HG03575 (cell line): Measurements from ENCODE around the gene CAPN13.

Experiments
- ATAC-seq: cut with Tn5 transposase; IDR thresholded peaks from one replicate; pipeline ENCODE4 v1.9.1; 2021; ENCODE audit not compliant: unreplicated experiment, insufficient number of reproducible peaks, low FRiP score; ENCODE audit errors: extremely low read depth

Gene CAPN13

DNA sequence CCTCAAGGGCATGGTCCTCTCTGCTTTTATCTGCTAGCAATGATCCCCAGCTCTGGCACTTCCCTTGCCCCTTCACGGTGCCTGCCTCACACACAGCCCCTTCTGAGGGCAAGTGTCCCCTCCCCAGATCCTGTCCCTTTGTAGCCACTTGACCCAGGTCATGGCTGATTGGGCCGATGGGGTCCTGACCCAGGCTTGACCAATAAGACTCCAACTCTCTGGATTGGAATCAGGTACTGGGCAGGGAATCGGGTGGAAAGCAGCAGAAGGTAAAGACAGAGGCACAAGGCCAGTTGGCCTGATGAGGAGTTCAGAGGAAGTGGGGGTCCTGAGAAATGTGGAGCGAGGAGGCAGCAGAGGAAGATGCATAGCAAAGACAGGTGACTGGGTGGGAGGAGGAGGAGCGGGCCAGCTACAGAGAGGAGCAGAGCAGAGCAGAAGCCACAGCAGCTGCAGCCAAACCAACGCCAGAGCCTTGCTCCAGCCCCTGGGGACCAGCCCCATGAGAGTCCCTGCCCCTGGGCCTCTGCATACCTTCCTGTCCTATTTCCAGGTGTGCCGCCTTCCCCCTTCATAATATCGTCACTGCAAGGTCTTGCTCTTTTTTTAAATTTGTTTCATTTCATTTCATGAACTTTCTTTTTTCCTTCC, 39.1 kb downstream of the CAPN13 start:
- ATAC-seq: no peak

DNA sequence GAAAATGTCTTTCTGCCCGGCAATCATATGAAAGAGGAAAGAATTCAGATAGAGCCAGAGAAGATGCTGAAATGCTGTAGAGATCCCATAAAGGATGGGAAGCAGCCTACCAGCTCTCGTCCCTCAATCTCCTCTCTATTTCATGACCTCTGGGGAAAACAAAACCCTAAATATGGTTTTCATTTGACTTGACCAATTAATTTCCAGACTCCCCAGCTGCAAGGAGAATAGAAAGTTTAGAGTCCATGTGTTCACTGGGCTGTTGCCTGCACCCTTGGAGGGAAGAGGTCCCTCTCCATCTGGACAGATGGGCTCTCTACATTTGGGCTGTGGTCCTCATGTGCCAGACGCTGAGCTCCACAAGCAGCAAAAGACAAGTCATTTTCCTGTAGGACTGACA, 40.6 kb downstream of the CAPN13 start:
- no peak for ATAC-seq

DNA sequence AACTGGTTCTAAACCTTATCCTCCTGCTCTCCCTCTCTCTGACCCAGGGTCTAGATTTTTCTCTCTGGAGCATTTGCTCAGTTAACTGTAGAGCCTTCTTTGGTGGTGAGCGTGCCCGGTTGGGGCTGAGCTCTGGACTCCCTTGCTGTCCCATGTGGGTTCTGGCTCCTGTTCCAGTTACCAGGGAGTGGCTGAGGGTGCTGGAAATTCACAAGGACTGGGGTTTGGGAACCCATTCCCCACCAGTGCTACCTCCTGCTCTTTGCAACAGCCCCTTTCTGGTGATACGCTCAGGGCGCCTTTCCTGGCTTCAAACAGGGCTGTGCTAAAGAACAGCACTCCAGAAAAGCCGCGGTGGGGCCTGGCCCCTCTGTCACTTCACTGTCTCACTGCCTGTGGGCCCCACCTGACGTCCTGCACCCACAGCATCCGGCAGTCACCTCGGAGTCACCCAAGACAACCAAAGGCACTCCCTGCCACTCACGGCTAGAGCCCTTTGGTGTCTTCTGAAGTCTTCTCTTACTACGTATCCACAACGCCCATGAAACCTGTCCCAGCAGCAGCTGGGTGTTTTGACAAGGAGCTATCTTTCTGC, 41.3 kb downstream of the CAPN13 start:
- ATAC-seq: no peak

DNA sequence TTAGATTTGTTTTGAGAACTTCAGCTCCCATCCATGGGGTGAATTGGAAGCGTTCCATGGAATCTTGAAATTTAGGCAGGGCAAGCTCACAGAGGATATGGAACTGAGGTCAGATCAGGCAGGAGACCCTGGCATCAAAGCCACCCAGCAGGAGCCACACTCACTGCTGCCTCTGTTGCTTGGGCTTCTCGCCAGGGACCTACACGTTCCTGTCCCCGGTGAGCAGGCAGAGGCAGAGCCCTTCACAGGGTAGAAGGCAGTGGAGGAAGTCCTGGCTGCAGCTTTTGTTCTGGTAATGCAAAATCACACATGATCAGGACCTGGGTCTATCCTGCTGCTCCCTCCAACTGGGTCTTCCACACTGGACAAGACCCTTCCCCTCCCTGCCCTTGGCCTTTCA, 42.1 kb downstream of the CAPN13 start:
- no peak for ATAC-seq

DNA sequence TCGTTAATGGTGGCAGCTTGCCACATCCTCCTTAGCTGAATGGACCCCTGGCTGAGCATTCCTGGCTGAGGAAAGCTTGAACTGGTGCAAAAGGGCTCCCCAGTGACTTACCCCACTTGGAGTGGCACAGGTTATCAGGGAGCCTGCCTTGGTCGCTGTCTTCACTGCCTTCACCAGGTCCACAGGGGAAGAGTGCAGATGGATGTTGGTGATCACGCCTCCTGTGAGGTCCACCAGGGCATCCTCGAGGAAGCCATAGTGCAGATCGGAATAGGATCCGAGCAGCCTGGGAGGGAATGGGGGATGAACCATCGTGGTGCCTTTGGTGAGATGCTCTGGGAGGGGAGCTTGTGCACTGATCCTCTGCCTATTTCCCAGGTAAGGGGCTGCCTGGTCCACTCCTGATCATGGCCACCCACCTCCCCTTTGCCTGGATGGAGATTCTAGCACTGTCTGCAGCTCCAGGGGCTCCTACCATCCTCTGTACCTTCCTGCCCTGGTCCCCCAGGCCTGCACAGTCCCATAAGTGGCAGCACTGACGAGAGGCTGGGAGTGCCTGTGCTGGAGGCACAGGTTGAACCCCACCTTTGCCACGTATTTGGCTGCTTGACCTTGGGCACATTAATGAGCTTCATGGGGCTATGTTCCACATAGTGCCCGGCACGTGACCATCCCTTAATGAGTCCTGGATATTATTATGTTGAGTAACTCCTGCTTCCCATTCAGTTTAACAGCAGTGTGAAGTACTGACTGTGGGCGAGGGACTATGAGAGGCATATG, 43.0 kb downstream of the CAPN13 start:
- ATAC-seq: no peak

DNA sequence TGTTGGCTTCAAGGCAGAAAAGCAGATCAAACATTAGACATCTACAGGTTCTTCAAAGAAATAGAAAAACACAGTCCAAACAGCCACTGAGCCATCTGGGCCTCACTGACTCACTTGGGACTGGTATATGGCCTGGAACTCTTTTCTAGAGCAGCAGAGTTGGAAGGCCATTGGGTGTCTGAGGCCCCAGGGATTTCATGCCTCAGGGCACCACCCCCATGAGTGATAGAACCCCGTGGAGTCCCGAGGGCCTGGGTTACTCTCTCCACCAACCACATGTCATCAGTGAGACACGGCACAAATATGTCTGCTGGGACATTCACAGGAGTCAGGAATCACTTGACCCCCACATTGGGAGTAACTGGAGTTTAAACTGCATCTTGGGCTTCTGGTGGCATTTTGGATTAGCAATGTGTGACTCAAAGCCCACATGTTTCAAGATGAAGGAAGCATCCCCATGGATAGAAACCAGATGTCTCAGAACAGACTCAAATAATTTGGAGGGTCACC, 44.0 kb downstream of the CAPN13 start:
- ATAC-seq: no peak

DNA sequence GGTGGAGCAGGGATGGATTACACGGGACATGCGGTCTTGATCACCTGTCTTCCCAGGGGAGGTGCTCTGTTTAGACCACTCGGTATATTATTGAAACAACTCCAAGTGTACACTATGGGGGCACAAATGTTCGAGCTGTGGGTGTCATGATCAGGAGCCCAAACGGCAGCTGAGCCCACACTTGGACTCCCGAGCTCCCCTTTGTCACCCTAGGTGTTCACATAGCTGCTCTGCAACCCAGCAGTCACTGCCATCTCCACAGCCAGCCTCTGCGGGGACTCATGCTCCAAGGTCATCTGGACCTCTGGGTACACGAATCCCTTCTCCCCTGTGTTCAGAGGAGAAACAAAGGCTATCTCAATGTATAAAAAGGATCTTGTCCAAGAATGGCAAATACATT, 46.0 kb downstream of the CAPN13 start:
- ATAC-seq: no peak

DNA sequence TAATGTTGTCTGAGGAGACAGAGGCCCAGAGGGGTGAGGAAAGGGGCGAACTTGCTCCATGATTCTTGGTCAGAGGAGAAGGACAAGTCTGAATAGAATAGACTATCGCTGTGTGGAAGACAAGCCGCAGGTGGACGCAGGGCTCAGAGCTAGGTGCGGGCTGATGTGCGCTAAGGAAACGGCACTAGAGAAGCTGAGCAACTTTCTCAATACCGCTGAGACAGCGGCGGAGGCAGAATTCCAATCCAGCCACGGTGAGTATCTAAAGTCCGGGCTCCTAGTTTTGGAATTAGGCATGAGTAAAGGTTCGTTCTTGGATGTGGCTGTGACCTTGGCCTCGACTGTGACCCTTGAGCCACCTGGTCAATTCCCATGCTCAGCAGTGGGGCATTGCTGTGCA, 47.8 kb downstream of the CAPN13 start:
- ATAC-seq: no peak

DNA sequence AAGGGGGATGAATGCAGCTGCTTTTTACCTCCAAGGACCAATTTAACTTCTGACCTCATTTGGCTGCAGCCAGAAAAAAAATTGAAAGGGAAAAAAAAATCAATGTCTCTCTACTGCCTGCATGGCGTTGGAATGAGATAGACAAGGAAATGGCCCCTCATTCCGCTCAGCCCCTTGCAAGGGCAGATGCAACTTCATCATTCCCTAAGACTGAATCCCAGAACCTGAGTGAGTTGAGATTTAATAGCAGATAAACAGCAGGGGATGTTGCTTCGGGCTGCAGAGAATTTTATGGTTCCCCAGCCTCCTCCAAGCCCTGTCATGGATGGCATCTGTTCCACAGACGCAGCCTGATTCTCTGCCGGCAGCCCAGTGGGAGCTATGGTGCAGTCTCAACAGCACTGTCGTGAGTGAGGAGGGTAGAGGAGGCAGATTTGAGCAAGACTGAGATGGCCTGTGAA, 49.0 kb downstream of the CAPN13 start:
- ATAC-seq: no peak

DNA sequence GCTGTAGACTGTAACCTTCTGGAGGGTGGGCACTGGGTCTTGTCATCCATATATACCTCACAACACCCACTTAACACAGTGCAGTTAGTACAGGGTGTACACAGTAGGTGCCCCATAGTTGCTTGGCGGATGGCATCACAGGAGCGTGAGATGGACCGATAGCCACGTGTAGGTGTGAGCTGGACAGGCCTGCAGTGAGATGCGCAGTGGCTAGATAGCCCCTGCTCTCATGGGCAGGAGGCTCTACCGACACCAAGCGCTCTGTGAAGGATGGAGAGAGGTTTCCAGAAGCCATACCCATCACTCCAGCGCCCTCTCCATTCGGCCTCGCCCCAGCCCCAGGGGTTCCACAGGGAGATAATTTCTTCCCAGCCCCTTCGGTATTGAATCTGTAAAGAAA, 49.5 kb downstream of the CAPN13 start:
- ATAC-seq: no peak

DNA sequence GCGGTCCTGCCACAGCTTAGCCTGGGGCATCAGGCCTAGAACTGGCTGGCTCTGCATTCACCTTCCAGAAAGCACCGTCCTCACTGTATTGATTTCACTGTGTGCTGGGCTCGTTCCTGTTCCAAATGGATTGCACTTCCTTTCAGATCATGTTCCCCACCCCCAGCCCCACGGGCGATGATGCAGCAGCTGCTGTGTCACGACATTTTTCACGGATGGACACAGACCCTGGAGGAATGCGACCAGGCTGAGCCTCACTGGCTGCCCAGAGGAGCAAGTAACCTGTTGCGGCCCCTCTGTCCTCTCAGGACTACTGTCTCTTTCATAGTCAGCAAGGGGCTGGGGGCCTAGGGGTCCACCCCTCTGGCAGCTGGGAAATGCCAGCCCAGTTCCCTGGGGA, 50.3 kb downstream of the CAPN13 start:
- no peak for ATAC-seq

DNA sequence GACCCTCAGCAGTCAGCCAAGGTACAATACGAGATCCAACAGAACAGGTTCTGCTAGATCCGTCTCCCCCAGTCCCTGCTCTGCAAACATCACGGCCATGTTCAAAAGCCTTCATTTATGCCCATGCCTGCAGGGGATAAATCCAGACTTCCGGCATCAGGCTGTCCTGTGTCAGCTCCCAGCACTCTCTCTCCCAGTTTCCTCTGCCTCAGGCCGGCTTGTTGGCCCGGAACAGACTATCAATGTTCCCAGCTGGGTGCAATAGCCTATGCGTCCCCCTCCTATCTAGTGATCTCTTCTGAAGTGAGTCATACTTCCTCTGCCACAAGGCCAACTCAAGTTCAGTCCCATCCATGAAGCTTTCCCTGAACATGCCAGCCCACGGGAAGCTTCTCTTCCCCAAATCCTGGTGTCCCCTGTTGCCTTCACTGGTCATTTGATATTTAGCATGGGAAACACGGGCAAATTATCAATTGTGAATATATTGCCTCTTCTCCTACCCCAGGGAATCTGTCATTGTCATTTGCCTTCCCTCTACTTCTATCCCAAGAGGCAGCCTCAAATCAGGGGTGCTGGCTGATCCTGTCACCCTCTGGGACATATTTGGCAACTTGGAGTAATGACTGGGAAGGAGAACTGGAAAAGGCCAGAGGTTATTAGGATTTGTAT, 51.1 kb downstream of the CAPN13 start:
- ATAC-seq: no peak

DNA sequence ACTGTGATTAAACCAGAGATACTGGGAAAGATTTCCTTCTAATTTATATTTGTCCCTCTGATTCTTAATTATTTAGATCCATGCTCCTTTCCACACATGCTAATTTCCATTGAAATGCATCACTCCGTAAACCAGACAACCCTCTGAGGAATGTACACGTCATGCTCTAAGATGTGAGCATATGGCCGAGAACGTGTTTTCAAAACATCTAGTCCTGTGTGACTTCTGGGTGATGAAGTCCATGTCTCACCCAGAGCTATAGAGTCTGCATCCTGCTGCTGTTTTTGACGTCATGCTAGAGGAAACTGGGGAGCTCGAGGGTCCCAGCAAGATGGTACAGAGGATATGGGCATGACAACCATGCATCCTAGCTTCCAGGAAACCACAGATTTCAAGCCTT, 53.6 kb downstream of the CAPN13 start:
- no peak for ATAC-seq

DNA sequence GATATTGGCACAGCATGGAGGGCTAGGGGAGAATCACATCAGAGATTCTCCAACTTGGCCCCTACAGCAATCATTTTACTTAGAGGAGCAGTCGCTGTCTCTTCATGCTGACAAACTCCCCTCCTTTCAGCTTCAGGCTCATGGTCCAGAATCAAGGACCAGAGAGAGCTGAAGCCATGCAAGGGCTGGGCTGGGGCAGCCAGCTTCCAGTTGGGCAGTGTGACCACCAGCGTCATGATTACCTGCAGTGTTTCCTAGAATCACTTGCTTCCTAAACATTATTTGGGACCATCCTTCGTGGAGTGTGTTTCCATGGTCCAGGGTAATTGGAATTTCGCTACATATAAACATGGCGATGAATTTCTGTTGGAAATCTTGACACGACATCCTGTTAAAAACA, 54.4 kb downstream of the CAPN13 start:
- no peak for ATAC-seq

DNA sequence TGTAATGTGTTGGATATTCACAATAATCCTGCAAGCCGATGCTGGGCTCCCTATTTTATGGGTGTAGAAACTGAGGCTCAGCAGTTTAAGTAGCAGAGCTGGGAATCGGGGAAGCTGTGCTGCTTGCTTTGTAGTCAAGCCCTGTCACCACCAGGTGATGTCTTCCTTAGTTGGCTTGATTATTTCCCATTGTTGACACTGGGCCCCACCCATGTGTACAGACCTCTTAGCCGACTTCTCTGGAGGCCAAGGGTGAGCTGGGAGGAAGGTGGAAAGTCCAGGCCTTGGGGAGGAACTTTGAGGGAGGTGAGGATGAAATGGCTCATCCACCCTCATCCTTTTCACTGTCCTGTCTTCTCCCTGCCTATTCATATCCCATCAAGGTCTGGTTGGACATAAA, 60.0 kb downstream of the CAPN13 start:
- no peak for ATAC-seq

DNA sequence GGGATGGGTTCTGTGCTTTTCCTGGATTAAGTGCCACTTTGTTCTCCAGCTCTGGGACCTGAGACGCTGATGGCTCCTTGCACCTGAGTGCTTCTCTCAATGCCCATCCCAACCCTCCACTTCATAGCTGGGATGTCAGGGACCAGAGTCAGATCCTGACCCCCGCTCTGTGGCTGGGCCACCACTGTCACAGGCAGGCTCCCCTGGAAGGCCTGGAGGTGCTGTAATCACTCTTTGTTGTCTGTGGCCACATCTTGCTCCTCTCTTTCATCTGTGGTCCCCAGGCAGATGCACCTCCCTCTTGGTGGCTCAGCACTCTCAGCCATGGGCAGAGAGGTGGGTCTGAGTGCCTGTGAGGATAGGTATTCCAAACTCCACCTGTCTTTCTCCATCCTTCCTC, 62.4 kb downstream of the CAPN13 start:
- no peak for ATAC-seq

DNA sequence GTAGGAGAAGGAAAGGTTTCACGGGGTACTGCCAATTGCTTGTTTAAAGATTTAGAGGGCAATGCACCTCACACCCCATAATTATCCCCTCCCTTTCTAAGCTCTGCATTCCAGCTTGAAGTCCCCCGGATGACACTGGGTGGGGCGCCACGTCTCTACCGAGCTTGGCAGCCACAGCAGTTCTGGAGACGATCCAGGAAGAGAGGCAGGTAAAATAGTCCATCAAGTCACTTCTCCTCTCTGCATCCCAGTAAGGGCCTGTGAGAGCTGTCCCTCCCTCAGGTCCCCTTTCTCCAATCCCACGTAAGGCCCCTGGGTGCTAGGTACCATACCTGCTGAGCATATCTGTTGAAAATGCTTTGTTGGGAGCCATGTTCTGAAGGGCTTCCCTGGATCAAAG, 65.7 kb downstream of the CAPN13 start:
- no peak for ATAC-seq

DNA sequence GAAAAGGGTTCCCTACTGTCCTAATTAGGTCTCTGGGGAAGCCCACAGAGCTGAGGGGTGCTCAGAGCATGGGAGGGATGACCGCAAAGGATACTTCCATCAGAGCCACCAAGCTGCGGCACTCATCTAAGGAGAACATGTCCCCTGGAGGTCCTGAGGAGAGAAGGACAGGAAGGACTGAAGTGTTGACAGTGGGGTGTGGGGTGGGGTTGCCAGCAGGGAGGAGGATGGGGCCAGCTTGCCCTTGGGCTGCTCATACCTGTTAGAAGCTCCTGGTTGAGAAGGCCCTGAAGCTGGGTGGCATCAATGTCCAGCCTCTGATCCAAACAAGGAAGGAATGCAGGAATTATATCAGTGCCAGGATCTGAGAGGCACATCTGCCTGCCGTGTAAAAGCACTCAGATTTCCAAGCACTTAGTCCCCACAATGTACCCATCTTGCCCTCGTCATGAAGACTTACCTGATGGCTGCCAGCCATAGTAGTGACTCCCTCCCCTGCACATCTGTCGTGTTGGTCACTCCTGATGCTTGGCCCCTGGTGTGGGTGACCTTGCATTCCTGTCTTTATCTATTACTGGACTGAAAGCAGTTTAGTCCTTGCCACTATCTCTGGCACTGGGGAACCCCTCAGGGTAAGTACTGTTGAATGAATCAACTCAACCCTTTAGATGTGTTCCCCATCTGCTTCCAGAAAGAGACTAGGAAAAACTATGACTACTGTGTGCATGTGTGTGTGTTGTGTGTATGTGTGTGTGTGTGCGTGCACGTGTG, 68.9 kb downstream of the CAPN13 start:
- ATAC-seq: no peak

DNA sequence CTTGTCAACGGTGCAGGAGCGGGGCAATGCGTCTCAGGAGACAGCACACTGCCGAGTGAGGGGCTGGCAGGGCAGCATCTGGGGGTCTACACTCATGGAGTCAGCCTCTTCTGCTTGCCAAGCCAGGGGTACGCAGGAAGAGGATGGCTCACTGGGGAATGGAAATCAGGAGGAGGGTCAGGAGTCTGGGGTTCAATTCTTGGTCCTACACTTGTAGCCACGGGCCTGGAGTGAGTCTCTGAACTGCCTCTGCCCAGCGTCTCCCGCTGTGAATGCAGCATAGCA, 70.0 kb downstream of the CAPN13 start:
- ATAC-seq: no peak
